Measurements from ENCODE around the gene KRTAP5-10.
"Not testable (repeated sequence)": the region's sequence is repeated elsewhere in the genome, so short reads cannot be mapped to it uniquely, and the experiment has no call there.

KRTAP5-10 gene

GRCh38 chr11:71564430-71564829 lies 933 bp upstream of the KRTAP5-10 start:
- no peak overlapping the region for H3K4me3 ChIP-seq (ENCODE audit: low read depth, low read length)
- H3K27ac ChIP-seq (ENCODE audit: extremely low read depth, low read depth, low read length), result no peak overlapping the region
- TF ChIP-seq TRIM28 (IDR thresholded peaks at IDR 0.05; ENCODE audit: borderline replicate concordance, low read length) (no peak), ZNF544 (tag by site-specific recombination; IDR thresholded peaks at IDR 0.05) (no peak)
- no peaks in the 10 kb centered on the region for H3K9me3 ChIP-seq (ENCODE audit: control insufficient read depth, insufficient read depth, low read depth, low read length)
- POLR2A ChIA-PET, result interaction anchor here (1.3 kb wide), 1 partner anchor 7 kb away, joined by 3 read pairs; no protein-coding TSS in a partner anchor
- CTCF ChIA-PET, result interaction anchor here (0.6 kb wide), 1 partner anchor 10 kb away, joined by 3 read pairs; no protein-coding TSS in a partner anchor
- no peaks in the 10 kb centered on the region for H3K4me1 ChIP-seq (ENCODE audit: control insufficient read depth, insufficient read depth, low read length)
- H3K36me3 ChIP-seq (ENCODE audit: control insufficient read depth in 2 of 2, insufficient read depth in 1 of 2, low read length in 2 of 2), result no peaks in the 10 kb centered on the region

DNA sequence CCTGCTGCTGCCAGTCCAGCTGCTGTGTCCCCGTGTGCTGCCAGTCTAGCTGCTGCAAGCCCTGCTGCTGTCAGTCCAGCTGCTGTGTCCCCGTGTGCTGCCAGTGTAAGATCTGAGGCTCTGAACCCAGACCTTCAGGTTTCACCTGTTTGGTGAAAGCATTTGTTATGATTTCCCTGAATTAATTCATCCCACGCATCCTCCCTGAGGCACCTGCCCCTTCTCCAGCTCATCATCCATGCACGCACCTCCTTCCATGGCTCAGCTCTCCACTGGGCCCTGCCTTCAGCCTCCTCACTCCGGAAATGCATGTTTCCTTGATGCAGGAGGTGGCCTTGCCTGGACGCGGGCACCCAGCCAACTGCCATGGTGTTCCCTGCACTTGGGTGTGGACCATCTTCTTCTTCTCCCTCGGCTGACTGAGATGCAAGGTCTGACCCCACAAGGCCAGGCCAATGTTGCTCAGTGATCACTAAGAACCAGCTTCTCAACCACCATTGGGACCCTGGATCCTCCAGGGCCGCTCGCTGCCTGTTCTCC lies 788 bp downstream of the KRTAP5-10 start:
- H3K4me1 ChIP-seq (ENCODE audit: control insufficient read depth, insufficient read depth, low read length), result no peaks in the 10 kb centered on the region
- POLR2A ChIA-PET, result no interaction called here
- H3K4me3 ChIP-seq (ENCODE audit: low read depth, low read length), result no peak overlapping the region
- CTCF ChIA-PET, result no interaction called here
- H3K9me3 ChIP-seq (ENCODE audit: control insufficient read depth, insufficient read depth, low read depth, low read length), result no peaks in the 10 kb centered on the region
- H3K36me3 ChIP-seq (ENCODE audit: control insufficient read depth in 2 of 2, insufficient read depth in 1 of 2, low read length in 2 of 2), result no peaks in the 10 kb centered on the region
- TF ChIP-seq ZNF114 (tag by site-specific recombination; IDR thresholded peaks at IDR 0.05) (no peak), ZNF777 (tag by site-specific recombination; IDR thresholded peaks at IDR 0.05; ENCODE audit: borderline replicate concordance) (no peak), GFI1B (tag by site-specific recombination; IDR thresholded peaks at IDR 0.05) (no peak), ZNF292 (tag by site-specific recombination; IDR thresholded peaks at IDR 0.05; ENCODE audit: borderline replicate concordance, low read depth) (no peak), ZBTB1 (tag by site-specific recombination; IDR thresholded peaks at IDR 0.05) (no peak), ZNF112 (tag by site-specific recombination; IDR thresholded peaks at IDR 0.05) (no peak), ZNF132 (tag by site-specific recombination; IDR thresholded peaks at IDR 0.05; ENCODE audit: borderline replicate concordance) (no peak), REPIN1 (tag by site-specific recombination; IDR thresholded peaks at IDR 0.05; ENCODE audit: low read depth) (no peak), ZNF660 (tag by site-specific recombination; IDR thresholded peaks at IDR 0.05) (no peak), SALL2 (tag by site-specific recombination; IDR thresholded peaks at IDR 0.05; ENCODE audit: borderline replicate concordance) (no peak)
- TF ChIP-seq, protein P1, sequence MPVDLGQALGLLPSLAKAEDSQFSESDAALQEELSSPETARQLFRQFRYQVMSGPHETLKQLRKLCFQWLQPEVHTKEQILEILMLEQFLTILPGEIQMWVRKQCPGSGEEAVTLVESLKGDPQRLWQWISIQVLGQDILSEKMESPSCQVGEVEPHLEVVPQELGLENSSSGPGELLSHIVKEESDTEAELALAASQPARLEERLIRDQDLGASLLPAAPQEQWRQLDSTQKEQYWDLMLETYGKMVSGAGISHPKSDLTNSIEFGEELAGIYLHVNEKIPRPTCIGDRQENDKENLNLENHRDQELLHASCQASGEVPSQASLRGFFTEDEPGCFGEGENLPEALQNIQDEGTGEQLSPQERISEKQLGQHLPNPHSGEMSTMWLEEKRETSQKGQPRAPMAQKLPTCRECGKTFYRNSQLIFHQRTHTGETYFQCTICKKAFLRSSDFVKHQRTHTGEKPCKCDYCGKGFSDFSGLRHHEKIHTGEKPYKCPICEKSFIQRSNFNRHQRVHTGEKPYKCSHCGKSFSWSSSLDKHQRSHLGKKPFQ (tag by site-specific recombination; IDR thresholded peaks at IDR 0.05), result no peak
- TF ChIP-seq, protein P2, sequence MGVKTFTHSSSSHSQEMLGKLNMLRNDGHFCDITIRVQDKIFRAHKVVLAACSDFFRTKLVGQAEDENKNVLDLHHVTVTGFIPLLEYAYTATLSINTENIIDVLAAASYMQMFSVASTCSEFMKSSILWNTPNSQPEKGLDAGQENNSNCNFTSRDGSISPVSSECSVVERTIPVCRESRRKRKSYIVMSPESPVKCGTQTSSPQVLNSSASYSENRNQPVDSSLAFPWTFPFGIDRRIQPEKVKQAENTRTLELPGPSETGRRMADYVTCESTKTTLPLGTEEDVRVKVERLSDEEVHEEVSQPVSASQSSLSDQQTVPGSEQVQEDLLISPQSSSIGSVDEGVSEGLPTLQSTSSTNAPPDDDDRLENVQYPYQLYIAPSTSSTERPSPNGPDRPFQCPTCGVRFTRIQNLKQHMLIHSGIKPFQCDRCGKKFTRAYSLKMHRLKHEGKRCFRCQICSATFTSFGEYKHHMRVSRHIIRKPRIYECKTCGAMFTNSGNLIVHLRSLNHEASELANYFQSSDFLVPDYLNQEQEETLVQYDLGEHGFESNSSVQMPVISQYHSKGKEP (tag by site-specific recombination; IDR thresholded peaks at IDR 0.05), result no peak
- H3K27ac ChIP-seq (ENCODE audit: extremely low read depth, low read depth, low read length), result no peak overlapping the region

GRCh38 chr11:71566626-71567599 lies 1.6 kb downstream of the KRTAP5-10 start:
- H3K9me3 ChIP-seq (ENCODE audit: control insufficient read depth, insufficient read depth, low read depth, low read length); POLR2A ChIA-PET; H3K27ac ChIP-seq (ENCODE audit: extremely low read depth, low read depth, low read length); H3K4me3 ChIP-seq (ENCODE audit: low read depth, low read length); H3K4me1 ChIP-seq (ENCODE audit: control insufficient read depth, insufficient read depth, low read length); H3K36me3 ChIP-seq (ENCODE audit: control insufficient read depth in 2 of 2, insufficient read depth in 1 of 2, low read length in 2 of 2): not testable (repeated sequence)
- CTCF ChIA-PET, result interaction anchor here (1.4 kb wide), 1 partner anchor 13 kb away, joined by 5 read pairs; no protein-coding TSS in a partner anchor
